Measurements from ENCODE around the gene DLK2. TPM values are rescaled to one million over a fixed set of nuclear protein-coding genes. Genes with fewer than 3 reads are reported as not detected.
"Not testable (repeated sequence)": the region's sequence is repeated elsewhere in the genome, so short reads cannot be mapped to it uniquely, and the experiment has no call there.

The DLK2 gene
- total and polyA plus RNA-seq, 2 of the 13 experiments (the other 11 are each of a cell fraction or from before 2014, with no cell fraction given), result 1.2 to 3.8 TPM

GRCh38 chr6:43413002-43413401 lies 42.3 kb downstream of the DLK2 start (continued):
- TF ChIP-seq ATAD3A (CRISPR knock-in tag; IDR thresholded peaks at IDR 0.05) (no peak), ZKSCAN1 (IDR thresholded peaks at IDR 0.05; ENCODE audit: low read length) (no peak), CCDC6 (CRISPR knock-in tag; IDR thresholded peaks at IDR 0.05) (no peak), ZNF549 (CRISPR knock-in tag; IDR thresholded peaks at IDR 0.05) (no peak)

- intact Hi-C loops (cut with micrococcal nuclease; ENCODE audit: unreplicated experiment), result no loop called here
- CTCF ChIA-PET (ENCODE audit: low intra/inter-chr PET ratio, low total read pairs), result no interaction called here
- TF ChIP-seq RARG (CRISPR knock-in tag; IDR thresholded peaks at IDR 0.05; ENCODE audit: low read depth) (no peak), ZNF256 (CRISPR knock-in tag; conservative IDR thresholded peaks at IDR 0.05) (no peak), ATF2 (CRISPR knock-in tag; IDR thresholded peaks at IDR 0.05) (no peak)
- DNase-seq (ENCODE audit: low spot score) (no peak), FAIRE-seq (no peak), ATAC-seq (no peak)
- Histone ChIP-seq H3K79me2 (ENCODE audit: insufficient read depth, low read length) (no peaks in the 10 kb centered on the region), H3K9me3 (ENCODE audit: low read length) (no peaks in the 10 kb centered on the region), H3K9ac (ENCODE audit: insufficient read depth, low read depth, low read length) (no peak overlapping the region), H3K27ac (ENCODE audit: extremely low read length, insufficient read depth, low read length) (no peak overlapping the region), H3K4me1 (ENCODE audit: insufficient read depth, low read length) (no peaks in the 10 kb centered on the region), H3K27me3 (ENCODE audit: control insufficient read depth in 1 of 2, insufficient read depth in 2 of 2, low read length in 2 of 2) (peaks cover 0 to 13% of the 10 kb centered on the region in 2 experiments; a peak in 3 of 5 replicates), H3K36me3 (replicated peaks in 1 of 2; ENCODE audit: control insufficient read depth in 1 of 2, insufficient read depth in 2 of 2, low read length in 2 of 2) (no peaks in the 10 kb centered on the region), H3K4me2 (ENCODE audit: low read depth, low read length) (no peak overlapping the region), H2AFZ (ENCODE audit: low read length) (no peak overlapping the region), H3K4me3 (replicated peaks in 1 of 3; ENCODE audit: insufficient read depth in 1 of 3, low read depth in 2 of 3, low read length in 3 of 3) (no peak overlapping the region), H4K20me1 (ENCODE audit: insufficient read depth, low read length) (no peaks in the 10 kb centered on the region)
- 50% methylated on average over 2 of the region's 5 CpGs for WGBS (ENCODE audit: low lambda C conversion rate)
- BruUV-seq (replicated peaks), result no TSS peak
- in situ Hi-C loops (cut with HindIII; ENCODE audit: extremely low pct_ligation_motif_present, low pct_unique_long_range_greater_than_20kb), result no loop called here
- POLR2A ChIA-PET, result no interaction called here
These were observed 42.8 kb downstream of the DLK2 start for GRCh38 chr6:43412541-43412940.

- H3K79me2 ChIP-seq (ENCODE audit: insufficient read depth, low read length); H3K4me1 ChIP-seq (ENCODE audit: insufficient read depth, low read length); H3K4me2 ChIP-seq (ENCODE audit: low read depth, low read length); H3K9me3 ChIP-seq (ENCODE audit: low read length); H4K20me1 ChIP-seq (ENCODE audit: insufficient read depth, low read length); POLR2A ChIA-PET; intact Hi-C loops (cut with micrococcal nuclease; ENCODE audit: unreplicated experiment); CTCF ChIA-PET (ENCODE audit: low intra/inter-chr PET ratio, low total read pairs); BruUV-seq (replicated peaks); H3K9ac ChIP-seq (ENCODE audit: insufficient read depth, low read depth, low read length); H3K4me3 ChIP-seq (replicated peaks in 1 of 3; ENCODE audit: insufficient read depth in 1 of 3, low read depth in 2 of 3, low read length in 3 of 3); in situ Hi-C loops (cut with HindIII; ENCODE audit: extremely low pct_ligation_motif_present, low pct_unique_long_range_greater_than_20kb); H3K36me3 ChIP-seq (replicated peaks in 1 of 2; ENCODE audit: control insufficient read depth in 1 of 2, insufficient read depth in 2 of 2, low read length in 2 of 2); FAIRE-seq; H2AFZ ChIP-seq (ENCODE audit: low read length); DNase-seq (ENCODE audit: low spot score); ATAC-seq; H3K27ac ChIP-seq (ENCODE audit: extremely low read length, insufficient read depth, low read length): not testable (repeated sequence)
- WGBS (ENCODE audit: low lambda C conversion rate), result 37% methylated on average over 1 of the region's 1 CpG
- peaks cover 0 to 13% of the 10 kb centered on the region in 2 experiments; a peak in 3 of 5 replicates for H3K27me3 ChIP-seq (ENCODE audit: control insufficient read depth in 1 of 2, insufficient read depth in 2 of 2, low read length in 2 of 2)
These were observed 44.6 kb downstream of the DLK2 start for GRCh38 chr6:43410776-43411175.
